DMS53 (cell line): ENCODE data around the gene PKIG.
A peak's percentile ranks its signal among the peaks of the same experiment; 100 is the strongest.
"Not testable (repeated sequence)": the region's sequence is repeated elsewhere in the genome, so short reads cannot be mapped to it uniquely, and the experiment has no call there.

ENCODE experiments used
- DNase-seq: peaks from one replicate; lab custom pipeline; 2025; lab: John Stamatoyannopoulos, UW

PKIG gene

DNA sequence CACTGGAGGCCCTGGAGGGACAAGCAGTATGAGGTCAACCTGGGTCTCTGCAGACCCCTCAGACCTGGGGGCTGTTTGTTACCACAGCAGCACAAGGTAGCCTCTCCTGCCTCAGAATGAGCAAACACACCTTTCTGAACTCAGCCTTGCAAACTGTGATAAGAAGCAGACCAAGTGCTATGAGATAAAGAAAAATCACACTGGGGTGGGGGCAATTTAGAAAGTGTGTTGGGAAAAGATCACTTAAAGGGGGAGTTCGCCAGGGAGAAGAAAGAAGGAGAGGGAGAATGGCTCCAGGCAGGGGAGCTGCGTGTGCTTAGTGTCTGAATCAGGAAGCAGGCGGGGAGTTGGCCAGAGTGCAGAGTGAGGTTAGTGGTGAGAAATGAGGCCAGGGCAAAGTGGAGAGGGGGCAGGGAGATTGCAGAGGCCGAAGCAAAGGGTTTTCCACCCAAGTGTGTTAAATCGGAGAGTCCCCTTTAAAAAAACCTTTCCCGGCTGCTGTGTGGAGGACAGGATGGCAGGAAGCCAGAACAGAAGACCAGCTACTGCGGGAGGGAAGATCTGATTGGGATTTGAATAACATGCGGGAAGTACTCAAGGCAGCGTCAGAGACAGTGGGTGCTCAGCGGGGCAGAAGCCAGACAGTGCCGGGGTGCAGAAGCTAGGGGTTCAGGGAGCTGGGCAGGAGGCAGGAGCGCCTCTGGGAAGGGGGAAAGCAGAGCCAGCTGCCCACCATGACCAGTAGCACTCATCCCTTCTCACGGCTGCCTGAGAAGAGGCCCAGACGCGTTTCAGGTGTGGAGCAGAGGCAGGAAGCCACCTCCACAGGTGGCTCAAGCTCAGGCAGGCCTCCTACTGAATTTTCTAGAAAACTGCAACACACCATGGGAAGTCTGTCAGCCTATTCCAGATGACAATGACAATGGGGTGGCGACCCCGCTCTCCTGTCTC, 60.1 kb downstream of the PKIG start:
- peak; percentile 89 for DNase-seq

DNA sequence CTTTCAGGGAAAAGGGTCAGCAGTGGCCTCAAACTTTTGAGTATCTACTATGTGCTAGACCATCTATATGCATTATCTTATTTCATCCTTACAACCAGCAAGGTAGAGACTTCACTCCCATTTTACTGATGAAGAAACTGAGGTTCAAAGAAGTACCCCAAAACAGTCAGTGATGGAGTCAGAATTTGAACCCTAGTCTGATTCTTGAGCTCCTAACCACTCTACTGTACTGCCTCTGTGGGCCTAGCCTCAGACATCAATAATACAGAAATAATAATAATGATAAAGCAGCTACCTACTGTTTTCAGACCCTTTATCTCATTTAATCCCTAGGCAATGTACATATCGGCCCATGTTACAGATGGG, 60.8 kb downstream of the PKIG start:
- DNase-seq: no peak

DNA sequence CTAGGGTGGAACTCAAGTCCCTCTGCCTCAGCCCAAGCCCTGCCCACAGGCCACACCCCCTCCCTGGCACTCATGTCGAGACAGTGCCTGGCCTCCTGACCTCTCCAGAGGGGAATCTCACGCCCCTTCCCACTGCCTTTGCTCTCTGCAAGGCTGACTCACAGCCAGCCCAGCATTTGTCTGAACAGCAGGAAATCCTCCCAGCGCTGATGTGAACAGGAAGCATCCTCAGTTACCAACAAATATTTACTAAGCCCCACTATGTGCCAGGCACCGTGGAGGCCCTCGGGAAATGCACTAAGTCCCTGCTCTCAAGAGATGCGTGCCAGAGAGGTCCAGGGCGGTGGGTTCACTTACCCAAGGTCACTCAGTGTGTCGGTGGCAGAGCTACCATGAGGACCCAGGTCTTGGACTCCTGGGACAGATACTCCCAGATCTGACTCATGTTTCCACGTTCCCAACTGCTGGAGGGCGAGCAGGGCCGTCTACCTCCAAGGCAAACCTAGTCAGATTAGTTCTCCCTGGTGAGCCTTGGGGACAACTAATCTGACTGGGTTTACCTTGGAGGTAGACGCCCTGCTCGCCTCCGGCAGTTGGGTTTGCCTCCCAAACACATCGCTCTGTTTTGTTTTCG, 61.3 kb downstream of the PKIG start:
- DNase-seq: peak; percentile 75

DNA sequence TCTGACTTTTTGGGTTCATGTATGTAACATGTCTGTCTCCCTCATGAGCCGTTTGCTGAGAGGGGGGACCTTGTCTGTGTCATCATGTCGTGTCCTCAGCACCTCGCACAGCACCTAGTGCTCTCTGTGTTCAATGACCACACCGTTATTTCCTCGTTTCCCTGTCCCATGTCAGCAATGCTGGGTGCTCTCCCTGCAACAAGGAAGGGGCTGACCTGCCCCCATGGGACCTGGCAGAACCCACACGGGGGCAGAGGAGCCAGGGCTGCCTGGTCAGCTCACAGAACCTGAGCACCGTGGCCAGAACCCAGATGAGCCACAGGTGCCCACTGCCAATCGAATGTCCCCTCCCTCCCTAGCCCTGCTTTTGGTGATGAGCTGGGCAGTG, 61.8 kb downstream of the PKIG start:
- DNase-seq: no peak

DNA sequence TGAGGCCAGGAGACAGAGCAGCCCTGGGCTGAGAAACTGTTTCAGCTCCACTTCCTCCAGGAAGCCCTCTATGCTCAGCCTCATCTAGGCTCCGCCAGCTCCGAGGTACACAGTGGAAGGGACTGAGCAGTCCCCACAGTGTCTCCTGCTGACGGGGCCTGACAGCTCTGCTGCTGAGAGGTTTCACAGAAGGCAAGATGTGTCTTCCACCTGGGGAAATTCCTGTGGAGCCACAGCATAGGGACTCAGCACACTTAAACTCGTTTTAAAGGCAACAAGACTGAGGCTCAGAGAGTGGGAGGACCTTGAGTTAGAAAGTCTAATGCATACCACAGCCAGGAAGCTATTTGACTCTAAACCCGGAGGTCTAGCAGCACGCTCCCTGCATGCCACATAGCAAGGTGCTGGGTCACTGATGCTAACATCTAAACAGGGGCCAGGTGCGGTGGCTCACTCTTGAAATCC, 62.3 kb downstream of the PKIG start:
- no peak for DNase-seq

DNA sequence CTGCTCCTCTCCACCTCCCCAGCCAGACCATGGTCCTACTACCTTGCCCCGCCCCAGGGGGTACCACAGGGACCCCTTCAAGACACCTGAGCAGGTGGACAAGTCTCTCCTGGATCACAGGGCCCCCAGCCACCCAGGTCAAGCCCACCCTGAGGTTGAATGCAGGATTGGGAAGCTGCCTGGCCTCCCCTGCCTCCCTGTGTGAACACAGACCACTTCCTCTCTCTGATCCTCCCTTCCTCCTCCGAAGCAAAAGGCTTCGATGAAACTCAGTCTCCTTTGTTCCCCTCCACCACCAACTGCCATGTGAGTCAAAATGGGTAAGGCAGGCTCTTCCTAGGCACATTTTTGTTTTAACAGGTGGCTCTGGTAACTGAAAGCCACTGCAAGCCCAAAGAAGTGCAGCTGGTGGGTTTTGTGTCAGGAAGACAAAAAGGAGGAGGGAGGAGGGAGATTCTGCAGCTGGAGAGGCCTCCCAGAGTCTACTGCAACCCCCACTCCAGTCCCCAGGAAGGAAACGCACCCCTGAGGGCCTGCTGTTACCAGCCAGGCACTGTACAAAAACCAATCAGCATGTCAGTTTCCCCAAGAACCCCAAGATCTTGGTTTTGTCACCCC, 63.8 kb downstream of the PKIG start:
- DNase-seq: peak; percentile 40

DNA sequence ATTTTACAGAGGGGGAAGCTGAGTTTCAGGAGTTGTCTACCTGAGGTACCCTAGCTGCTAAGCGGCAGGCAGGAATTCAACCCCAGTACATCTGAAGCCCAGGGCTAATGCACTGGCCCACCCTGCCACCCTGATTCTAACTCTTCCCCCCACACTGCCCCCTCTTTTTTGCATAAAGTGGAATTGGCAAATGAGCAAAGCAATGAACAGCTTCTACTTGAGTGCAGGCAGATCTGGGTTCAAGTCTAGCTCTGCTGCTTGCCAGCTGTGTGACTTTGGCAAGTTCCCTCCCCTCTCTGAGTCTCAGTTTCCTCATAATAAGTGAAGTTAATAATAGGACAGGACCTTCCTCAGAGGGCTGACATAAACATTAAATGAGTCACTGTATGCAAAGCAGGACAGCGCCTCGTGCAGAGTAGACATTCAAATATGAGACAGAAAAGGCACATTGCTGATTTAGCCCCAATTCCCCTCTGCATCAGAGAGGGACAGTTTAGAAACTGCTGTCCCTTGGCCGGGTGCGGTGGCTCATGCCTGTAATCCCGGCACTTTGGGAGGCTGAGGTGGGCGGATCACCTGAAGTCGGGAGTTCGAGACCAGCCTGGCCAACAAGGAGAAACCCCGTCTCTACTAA, 64.4 kb downstream of the PKIG start:
- DNase-seq: peak; percentile 56

DNA sequence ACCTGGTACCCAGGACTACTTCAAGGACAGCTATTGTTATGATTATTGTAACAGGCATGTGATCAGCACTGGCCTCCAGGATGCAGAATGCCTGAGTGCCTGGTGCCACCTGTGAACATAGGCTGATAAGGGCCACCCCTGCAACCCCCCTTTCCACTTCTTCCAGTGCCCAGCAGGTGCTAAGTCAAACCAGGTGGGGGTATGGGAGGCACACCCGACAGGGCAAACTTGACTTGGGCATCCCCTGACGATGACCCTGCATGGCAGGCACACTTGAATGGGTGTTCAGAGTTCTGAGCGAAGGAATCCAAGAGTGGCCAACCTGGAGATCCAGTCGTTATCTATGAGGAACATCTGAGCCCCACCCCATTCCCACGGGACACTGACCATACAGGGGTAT, 65.7 kb downstream of the PKIG start:
- no peak for DNase-seq

DNA sequence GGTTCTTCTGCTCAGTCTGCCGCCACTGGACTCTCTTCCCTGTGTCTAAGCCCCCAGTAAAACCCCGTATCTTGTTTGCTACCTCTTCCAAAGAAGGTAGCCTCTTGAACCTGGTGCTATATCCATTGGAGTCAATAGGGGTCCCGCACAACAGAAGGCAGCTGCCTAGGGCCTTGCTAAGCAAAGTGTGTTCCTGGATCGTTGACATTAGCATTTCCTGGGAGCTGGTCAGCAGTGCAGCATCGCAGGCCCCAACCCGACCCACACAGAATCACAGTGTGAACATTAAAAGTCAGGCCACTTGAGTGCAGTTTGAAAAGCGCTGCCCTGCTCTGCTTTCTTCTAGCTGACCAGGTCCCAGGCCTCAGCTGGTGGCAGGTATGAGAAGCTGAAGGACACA, 66.2 kb downstream of the PKIG start:
- peak; percentile 24 for DNase-seq

DNA sequence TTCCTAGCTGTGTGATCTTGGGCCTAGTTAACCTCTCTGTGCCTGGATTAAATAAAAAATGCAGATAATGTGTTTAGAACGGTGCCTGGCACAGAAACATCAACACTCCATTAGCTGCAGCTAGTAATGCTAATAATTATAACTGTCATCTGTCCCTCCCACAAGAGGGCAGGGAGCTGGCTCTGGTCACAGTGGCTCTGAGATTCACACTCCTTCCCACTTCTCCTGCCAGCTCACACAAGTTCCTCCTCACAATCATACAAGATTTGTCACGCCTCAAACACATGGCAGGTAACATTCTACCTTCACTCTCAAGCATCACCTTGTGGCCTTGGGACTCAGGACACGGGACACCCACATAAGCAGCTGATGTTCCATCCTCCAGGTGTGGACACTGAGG, 66.7 kb downstream of the PKIG start:
- DNase-seq: no peak

DNA sequence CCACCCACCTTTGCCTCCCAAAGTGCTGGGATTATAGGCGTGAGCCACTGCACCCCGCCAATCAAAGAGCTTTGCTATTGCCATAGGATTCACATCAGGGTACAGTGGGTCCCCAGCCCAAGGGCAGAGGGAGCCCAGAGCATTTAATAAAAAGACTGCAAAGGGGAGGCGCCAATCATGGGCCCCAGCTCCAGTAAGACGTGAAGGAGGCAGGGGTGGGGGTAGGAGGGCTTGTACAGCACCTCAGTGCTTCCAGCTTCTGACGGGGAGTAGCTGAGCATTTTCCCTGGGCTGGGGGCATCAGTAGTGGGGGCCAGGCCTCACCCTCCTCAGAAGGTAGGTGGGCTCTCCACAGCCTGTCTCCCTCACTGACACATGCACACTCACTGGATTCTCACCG, 67.6 kb downstream of the PKIG start:
- no peak for DNase-seq

DNA sequence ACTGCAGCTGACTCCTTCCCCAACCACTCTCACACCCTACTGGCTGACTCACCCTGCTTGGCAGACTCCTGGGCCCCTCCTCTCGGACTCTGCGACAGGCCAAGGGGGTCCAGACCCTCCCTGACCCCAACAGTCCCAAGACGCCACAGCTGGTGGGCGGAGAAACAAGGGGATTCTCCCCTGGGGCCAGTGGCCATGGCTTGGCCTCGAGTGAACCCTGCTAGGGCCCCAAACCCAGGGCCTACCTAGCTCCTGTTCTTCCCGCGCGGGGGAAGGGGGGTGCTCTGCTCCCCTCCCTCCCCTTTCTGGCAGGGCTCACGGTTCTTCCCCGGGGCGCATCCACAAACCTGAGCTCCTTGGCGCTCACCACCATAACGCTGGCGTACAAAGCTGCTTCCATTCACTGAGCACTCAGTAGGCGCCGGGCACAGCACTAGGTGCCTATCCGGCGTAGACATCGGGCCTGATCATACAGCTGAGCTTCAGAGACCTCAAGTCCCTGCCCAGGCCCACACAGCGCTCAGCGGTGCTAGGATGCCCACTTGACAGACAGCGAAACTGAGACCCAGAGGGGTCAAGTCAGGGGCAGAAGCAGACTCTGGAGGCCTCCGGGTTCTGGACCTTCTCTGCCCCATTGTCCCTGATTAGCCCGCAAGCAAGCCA, 68.5 kb downstream of the PKIG start:
- peak; percentile 53 for DNase-seq

DNA sequence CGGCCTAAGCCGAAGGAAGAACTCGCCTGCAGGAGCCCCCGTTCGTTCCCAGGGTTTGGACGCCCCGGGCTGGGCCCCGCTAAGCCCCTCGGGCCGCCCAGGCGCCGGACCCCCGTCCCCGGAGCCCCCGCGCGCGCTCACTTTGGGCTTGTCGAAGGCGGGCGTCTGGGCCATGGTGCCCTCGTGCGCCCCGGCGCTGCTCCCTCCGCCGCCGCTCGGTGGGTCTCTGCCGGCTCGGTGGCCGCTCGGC, 69.0 kb downstream of the PKIG start:
- no peak for DNase-seq

DNA sequence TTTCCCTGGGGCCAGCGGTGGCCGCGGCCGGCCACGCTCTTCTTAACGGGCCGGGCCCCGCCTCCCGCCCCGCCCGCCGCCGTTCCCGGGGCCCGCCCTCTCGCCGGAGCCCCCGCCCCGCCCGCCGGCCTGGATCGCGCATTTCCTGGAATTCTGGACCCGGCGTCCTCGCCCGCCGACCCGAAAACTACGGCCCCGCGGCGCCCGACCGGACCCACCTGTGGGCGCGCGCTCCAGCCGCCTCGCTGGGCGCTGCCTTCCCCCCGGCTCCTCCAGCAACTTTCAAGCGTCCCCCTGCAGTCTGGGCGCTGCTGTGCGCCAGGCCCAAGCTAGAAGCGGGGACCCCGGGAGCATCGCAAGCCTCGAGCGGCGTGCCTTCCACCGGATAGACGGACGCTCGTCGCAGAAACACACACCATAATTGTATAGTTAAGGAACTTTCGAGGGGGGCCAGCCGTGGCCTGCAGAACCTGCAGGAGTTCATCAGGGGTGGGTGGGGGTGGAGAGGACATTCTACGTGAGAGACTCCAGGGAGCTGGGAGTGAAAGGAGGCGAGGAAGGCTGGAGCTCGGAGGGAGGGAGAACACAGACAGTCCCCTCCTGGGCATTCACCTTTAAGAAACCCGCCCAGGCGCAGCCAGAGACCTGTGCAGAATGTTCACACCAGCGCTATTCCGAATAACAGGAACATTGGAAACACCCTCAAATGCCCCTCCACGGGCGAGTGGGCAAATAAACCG, 69.5 kb downstream of the PKIG start, which contains the start of gene ADA:
Gene ADA, minus strand, starts transcription at position 16 of the 740 bp plus-strand sequence. CDS start 92 bp downstream, outside the sequence.
- peak; percentile 88 for DNase-seq

DNA sequence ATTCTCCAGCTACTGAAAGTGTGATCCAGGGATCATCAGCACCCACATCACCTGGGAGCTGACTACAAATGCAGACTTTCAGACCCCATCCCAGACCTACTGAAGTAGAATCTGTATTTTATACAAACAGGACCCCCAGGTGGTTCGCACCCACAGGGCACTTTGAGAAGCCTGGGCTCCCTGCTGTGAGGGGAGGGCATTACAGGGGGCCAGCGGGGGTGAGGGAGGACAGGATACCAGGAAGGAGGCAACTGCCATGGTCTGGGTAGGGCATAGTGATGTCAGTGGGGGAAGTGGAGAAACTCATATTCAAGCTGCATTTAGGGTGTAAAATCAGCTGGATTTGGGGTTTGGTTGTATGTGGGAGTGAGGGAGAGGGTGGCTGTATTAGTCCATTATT, 71.2 kb downstream of the PKIG start:
- no peak for DNase-seq

DNA sequence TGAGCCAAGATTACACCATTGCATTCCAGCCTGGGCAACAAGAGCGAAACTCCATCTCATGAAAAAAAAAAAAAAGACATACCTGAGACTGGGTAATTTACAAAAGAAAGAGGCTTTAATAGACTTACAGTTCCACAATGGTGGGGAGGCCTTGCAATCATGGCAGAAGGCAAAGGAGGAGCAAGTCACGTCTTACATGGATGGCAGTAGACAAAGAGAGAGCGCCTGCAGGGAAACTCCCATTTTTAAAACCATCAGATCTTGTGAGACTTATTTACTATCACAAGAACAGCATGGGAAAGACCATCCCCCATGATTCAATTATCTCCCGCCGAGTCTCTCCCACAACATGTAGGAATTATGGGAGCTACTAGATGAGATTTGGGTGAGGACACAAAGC, 71.8 kb downstream of the PKIG start:
- not testable (repeated sequence) for DNase-seq

DNA sequence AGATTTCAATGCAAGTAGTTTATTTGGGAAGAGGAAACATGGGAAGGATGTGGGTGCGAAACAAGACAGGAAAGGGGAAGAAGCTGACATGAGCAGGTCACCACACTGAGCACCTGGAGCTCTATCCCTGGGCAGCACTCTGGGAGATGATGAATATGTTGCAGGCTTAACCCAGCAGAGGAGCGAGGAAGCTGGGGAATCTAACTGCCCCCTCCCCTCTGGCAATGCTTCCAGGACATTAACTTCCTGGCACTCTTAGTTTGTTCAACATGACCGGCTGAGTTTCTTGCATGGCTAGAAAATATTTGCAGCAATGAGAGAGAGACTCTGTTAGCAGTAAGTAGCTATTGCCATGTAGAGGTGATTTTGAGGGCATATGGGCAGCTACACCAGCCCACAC, 74.1 kb downstream of the PKIG start:
- DNase-seq: no peak

DNA sequence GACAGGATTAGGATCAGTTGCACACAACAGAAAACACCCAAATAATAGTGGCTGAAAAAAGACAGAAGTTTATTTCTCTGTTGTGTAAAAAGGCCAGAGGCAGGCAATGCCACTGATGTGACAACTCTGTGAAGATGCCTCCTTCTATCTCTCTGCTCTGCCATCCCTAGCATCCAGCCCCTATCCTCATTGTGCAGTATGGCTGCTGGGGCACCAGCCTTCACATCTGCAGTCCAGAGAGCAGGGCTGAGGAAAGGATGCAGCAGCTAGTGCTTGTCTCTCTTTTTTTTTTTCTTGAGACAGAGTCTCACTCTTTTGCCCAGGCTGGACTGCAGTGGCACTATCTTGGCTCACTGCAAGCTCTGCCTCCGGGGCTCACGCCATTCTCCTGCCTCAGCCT, 75.5 kb downstream of the PKIG start:
- no peak for DNase-seq

DNA sequence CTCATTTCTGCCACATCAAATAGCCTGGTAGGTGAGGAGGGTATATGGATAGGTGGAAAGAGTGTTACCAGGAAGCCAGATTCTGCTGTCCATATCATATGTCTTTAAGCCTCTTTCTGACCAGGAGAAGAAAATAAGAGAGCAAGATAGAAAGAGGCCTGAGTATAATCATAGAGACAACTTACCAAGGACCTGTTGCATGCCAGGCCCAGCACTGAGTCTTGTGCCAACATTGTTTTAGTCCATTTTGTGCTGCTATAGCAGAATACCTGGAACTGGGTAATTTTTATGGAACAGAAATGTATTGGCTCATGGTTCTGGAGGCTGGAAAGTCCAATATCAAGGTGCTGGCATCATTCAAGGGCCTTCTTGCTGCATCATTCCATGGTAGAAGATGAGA, 76.4 kb downstream of the PKIG start:
- no peak for DNase-seq

DNA sequence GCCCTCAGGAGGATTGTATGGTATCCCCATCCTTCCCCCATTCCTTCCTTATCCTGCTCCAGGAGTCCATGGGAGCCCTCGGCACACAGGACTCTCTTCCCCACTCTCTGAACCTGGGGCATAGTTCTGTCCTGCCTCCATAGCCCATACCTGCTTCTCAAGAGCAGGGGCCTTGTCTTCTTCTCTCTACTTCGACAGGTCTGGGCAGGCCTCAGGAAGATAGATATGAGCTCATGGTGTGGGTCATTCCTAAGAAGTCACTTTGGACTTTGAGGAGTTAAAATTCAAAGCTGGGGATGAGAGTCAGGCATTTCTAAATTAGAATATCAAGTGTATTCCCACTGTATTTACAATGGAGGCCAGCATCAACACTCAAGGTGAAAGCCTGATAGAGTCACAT, 77.6 kb downstream of the PKIG start:
- no peak for DNase-seq

DNA sequence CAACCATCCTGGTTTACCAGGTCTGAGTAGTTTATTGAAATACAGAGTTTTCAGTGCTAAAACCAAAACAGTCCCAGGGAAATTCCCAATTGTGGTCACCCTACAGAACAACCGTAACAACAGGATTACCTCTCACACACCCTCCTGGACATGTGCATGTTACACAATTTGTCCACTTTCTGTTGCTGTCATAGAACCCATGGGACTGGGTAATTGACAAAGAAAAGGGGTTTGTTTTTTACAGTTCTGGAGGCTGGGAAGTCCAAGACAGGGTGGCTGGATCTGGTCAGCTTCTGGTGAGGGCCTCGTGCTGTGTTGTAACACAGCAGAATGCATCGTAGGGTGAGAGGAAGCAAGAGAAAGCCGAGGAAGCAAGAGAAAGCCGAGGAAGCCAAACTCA, 78.2 kb downstream of the PKIG start:
- DNase-seq: no peak

DNA sequence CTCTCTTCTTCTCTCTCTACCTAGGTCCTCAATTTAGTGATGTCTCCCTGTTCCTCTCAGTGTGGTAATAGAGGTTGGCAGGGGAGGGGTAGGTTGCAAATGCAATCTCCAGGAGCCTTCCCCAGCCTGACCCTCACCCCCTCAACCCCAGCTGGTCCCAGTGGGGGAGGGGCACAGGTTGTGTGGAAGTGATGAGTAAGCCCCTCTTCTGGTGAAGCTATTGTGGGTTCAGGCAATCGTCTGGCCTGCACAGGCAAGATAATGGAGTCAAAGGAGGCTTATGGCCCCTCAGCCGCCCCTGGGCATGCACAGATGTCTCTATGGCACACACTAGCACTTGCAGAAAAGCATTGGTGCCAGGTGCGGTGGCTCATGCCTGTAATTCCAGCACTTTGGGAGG, 79.9 kb downstream of the PKIG start:
- DNase-seq: no peak
